ENCODE results near the gene FBXL5. TPM values are rescaled to one million over a fixed set of nuclear protein-coding genes. Genes with fewer than 3 reads are reported as not detected.

The FBXL5 gene
- total and polyA plus RNA-seq, 5 donors, result 52.8 to 90.1 (median 86.9) TPM

GRCh38 chr4:15592799-15593198 lies 62.4 kb downstream of the FBXL5 start:
- ATAC-seq (no peak), DNase-seq (no peak)
- intact Hi-C loops (cut with DNase I), result no loop called here
- Histone ChIP-seq H3K4me1 (ENCODE audit: control insufficient read depth, insufficient read depth, low read length) (no peaks in the 10 kb centered on the region), H3K9me3 (ENCODE audit: control insufficient read depth, low read length) (no peaks in the 10 kb centered on the region), H3K27me3 (ENCODE audit: control insufficient read depth, insufficient read depth) (no peaks in the 10 kb centered on the region), H3K4me3 (ENCODE audit: low read length) (no peak overlapping the region), H3K27ac (ENCODE audit: low read length) (no peak overlapping the region)
- 36% methylated on average over 3 of the region's 3 CpGs for WGBS

GRCh38 chr4:15587649-15588048 lies 67.5 kb downstream of the FBXL5 start:
- intact Hi-C loops (cut with DNase I), result no loop called here
- 79% methylated on average over 3 of the region's 3 CpGs for WGBS
- peak; percentile 63 to 76 for ATAC-seq

GRCh38 chr4:15586066-15586465 lies 69.1 kb downstream of the FBXL5 start:
- intact Hi-C loops (cut with DNase I), result no loop called here
- Histone ChIP-seq H3K4me1 (ENCODE audit: control insufficient read depth, insufficient read depth, low read length) (no peaks in the 10 kb centered on the region), H3K27me3 (ENCODE audit: control insufficient read depth, insufficient read depth) (no peaks in the 10 kb centered on the region), H3K27ac (ENCODE audit: low read length) (no peak overlapping the region), H3K4me3 (ENCODE audit: low read length) (no peak overlapping the region), H3K9me3 (ENCODE audit: control insufficient read depth, low read length) (no peaks in the 10 kb centered on the region)
- no peak for DNase-seq
- ATAC-seq, result no peak
- WGBS, result 94% methylated on average over 1 of the region's 1 CpG

More at GRCh38 chr4:15587649-15588048, 67.5 kb downstream of the FBXL5 start:
- Histone ChIP-seq H3K27me3 (ENCODE audit: control insufficient read depth, insufficient read depth) (no peaks in the 10 kb centered on the region), H3K27ac (ENCODE audit: low read length) (peak overlapping the region; percentile 62), H3K9me3 (ENCODE audit: control insufficient read depth, low read length) (no peaks in the 10 kb centered on the region), H3K4me1 (ENCODE audit: control insufficient read depth, insufficient read depth, low read length) (no peaks in the 10 kb centered on the region), H3K4me3 (ENCODE audit: low read length) (no peak overlapping the region)
- DNase-seq, result no peak

DNA sequence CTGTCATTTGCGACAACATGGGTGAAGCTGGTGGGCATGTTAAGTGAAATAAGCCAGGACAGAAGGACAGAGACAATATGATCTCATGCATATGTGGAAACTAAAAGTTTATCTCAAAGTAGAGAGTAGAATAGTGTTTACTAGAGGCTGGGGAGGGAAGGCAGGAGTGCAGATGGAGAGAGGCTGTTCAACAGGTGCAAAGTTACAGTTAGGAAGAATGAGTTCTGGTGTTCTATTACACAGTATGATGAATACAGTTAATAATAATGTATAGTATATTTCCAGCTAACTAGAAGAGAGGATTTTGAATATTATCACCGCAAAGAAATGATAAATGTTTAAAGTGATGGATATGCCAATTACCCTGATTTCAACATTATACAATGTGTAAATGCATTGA lies 69.8 kb downstream of the FBXL5 start:
- intact Hi-C loops (cut with DNase I), result no loop called here
- H3K27me3 ChIP-seq (ENCODE audit: control insufficient read depth, insufficient read depth), result no peaks in the 10 kb centered on the region
- no peaks in the 10 kb centered on the region for H3K9me3 ChIP-seq (ENCODE audit: control insufficient read depth, low read length)
- no peaks in the 10 kb centered on the region for H3K4me1 ChIP-seq (ENCODE audit: control insufficient read depth, insufficient read depth, low read length)
- DNase-seq (no peak), ATAC-seq (no peak)
- H3K27ac ChIP-seq (ENCODE audit: low read length), result no peak overlapping the region
- 97% methylated on average over 2 of the region's 2 CpGs for WGBS
- no peak overlapping the region for H3K4me3 ChIP-seq (ENCODE audit: low read length)

DNA sequence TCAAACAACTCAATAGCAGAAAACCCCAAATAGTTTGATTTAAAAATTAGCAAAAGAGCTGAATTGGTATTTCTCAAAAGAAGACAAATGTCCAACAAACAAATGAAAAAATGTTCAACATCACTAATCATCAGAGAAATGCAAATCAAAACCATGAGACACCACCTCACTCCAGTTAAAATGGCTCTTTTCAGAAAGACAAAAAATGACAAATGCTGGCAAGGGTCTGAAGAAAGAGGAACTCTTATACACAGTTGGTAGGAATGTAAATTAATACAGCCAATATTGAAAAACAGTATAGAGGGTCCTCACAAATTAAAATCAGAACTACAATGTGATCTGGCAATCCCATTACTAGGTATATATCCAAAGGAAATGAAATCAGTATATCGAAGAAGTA lies 70.4 kb downstream of the FBXL5 start:
- no peak overlapping the region for H3K4me3 ChIP-seq (ENCODE audit: low read length)
- intact Hi-C loops (cut with DNase I), result no loop called here
- H3K27ac ChIP-seq (ENCODE audit: low read length), result no peak overlapping the region
- no peak for DNase-seq
- H3K4me1 ChIP-seq (ENCODE audit: control insufficient read depth, insufficient read depth, low read length), result no peaks in the 10 kb centered on the region
- no peak for ATAC-seq
- no peaks in the 10 kb centered on the region for H3K9me3 ChIP-seq (ENCODE audit: control insufficient read depth, low read length)
- no peaks in the 10 kb centered on the region for H3K27me3 ChIP-seq (ENCODE audit: control insufficient read depth, insufficient read depth)
- WGBS, result 90% methylated on average over 1 of the region's 1 CpG

- H3K27ac ChIP-seq (ENCODE audit: low read length), result no peak overlapping the region
- intact Hi-C loops (cut with DNase I), result no loop called here
- no peaks in the 10 kb centered on the region for H3K4me1 ChIP-seq (ENCODE audit: control insufficient read depth, insufficient read depth, low read length)
- no peaks in the 10 kb centered on the region for H3K27me3 ChIP-seq (ENCODE audit: control insufficient read depth, insufficient read depth)
- DNase-seq (no peak), ATAC-seq (no peak)
- H3K4me3 ChIP-seq (ENCODE audit: low read length), result no peak overlapping the region
- no peaks in the 10 kb centered on the region for H3K9me3 ChIP-seq (ENCODE audit: control insufficient read depth, low read length)
Measured at GRCh38 chr4:15577508-15577907, 77.6 kb downstream of the FBXL5 start.

DNA sequence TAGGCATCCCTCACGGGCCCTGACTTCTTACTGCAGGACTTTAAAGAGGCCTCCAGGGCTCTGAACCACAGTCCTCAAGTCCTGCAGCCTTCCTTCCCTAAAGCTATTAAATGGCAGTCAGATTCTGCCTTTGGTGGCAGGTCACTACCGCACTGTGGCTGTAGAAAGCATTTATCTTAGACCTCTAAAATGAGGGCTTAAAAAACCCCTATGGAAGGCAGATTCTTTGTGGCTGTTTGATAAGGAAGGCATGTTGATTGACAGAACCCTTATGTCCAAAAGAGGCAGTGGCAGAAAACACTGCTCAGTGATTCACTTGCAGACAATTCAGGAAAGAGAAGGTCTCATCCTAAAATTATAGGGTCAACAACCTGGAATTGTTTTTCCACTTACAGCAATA lies 79.2 kb downstream of the FBXL5 start:
- Histone ChIP-seq H3K27ac (ENCODE audit: low read length) (no peak overlapping the region), H3K4me1 (ENCODE audit: control insufficient read depth, insufficient read depth, low read length) (no peaks in the 10 kb centered on the region), H3K27me3 (ENCODE audit: control insufficient read depth, insufficient read depth) (no peaks in the 10 kb centered on the region), H3K4me3 (ENCODE audit: low read length) (no peak overlapping the region), H3K9me3 (ENCODE audit: control insufficient read depth, low read length) (no peaks in the 10 kb centered on the region)
- ATAC-seq (no peak), DNase-seq (no peak)
- intact Hi-C loops (cut with DNase I), result no loop called here
- 47% methylated on average over 2 of the region's 2 CpGs for WGBS

GRCh38 chr4:15569746-15570145 lies 85.4 kb downstream of the FBXL5 start:
- no peak overlapping the region for H3K27ac ChIP-seq (ENCODE audit: low read length)
- no peaks in the 10 kb centered on the region for H3K9me3 ChIP-seq (ENCODE audit: control insufficient read depth, low read length)
- H3K4me3 ChIP-seq (ENCODE audit: low read length), result no peak overlapping the region
- H3K27me3 ChIP-seq (ENCODE audit: control insufficient read depth, insufficient read depth), result no peaks in the 10 kb centered on the region
- DNase-seq, result no peak
- intact Hi-C loops (cut with DNase I), result no loop called here
- no peak for ATAC-seq
- WGBS, result 96% methylated on average over 5 of the region's 5 CpGs
- no peaks in the 10 kb centered on the region for H3K4me1 ChIP-seq (ENCODE audit: control insufficient read depth, insufficient read depth, low read length)

DNA sequence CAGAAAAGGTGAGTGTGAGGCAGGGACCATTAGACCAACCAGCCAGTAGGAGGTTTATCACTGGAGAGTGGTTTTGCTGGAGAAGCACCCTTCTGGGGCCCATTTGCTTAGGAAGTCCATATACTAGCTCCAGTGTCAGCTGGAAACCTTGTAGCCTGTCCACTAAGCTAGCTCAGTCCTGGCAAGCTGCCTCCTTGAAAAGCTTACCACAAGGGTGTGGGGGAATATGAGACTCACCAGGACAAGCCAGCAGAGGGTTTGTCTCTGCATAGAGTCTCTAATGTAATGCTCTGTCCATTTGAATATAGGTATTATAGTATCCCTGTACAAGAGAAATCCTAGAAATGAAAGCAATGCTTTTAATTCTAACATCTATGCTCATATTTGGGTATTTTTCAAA lies 86.3 kb downstream of the FBXL5 start:
- DNase-seq (no peak), ATAC-seq (no peak)
- H3K27ac ChIP-seq (ENCODE audit: low read length), result no peak overlapping the region
- intact Hi-C loops (cut with DNase I), result no loop called here
- H3K4me3 ChIP-seq (ENCODE audit: low read length), result no peak overlapping the region
- H3K4me1 ChIP-seq (ENCODE audit: control insufficient read depth, insufficient read depth, low read length), result no peaks in the 10 kb centered on the region
- no peaks in the 10 kb centered on the region for H3K9me3 ChIP-seq (ENCODE audit: control insufficient read depth, low read length)
- no peaks in the 10 kb centered on the region for H3K27me3 ChIP-seq (ENCODE audit: control insufficient read depth, insufficient read depth)

- Histone ChIP-seq H3K4me1 (ENCODE audit: control insufficient read depth, insufficient read depth, low read length) (no peaks in the 10 kb centered on the region), H3K4me3 (ENCODE audit: low read length) (no peak overlapping the region), H3K27ac (ENCODE audit: low read length) (no peak overlapping the region), H3K9me3 (ENCODE audit: control insufficient read depth, low read length) (no peaks in the 10 kb centered on the region), H3K27me3 (ENCODE audit: control insufficient read depth, insufficient read depth) (no peaks in the 10 kb centered on the region)
- ATAC-seq, result no peak
- no peak for DNase-seq
- intact Hi-C loops (cut with DNase I), result no loop called here
- WGBS, result 81% methylated on average over 6 of the region's 6 CpGs
Measured at GRCh38 chr4:15563871-15564270, 91.3 kb downstream of the FBXL5 start.

GRCh38 chr4:15562623-15563022 lies 92.5 kb downstream of the FBXL5 start:
- intact Hi-C loops (cut with DNase I), result no loop called here
- DNase-seq, result no peak
- Histone ChIP-seq H3K9me3 (ENCODE audit: control insufficient read depth, low read length) (no peaks in the 10 kb centered on the region), H3K27me3 (ENCODE audit: control insufficient read depth, insufficient read depth) (no peaks in the 10 kb centered on the region), H3K27ac (ENCODE audit: low read length) (no peak overlapping the region), H3K4me3 (ENCODE audit: low read length) (no peak overlapping the region), H3K4me1 (ENCODE audit: control insufficient read depth, insufficient read depth, low read length) (no peaks in the 10 kb centered on the region)
- ATAC-seq, result peak in 1 of 2 donors; percentile 46

DNA sequence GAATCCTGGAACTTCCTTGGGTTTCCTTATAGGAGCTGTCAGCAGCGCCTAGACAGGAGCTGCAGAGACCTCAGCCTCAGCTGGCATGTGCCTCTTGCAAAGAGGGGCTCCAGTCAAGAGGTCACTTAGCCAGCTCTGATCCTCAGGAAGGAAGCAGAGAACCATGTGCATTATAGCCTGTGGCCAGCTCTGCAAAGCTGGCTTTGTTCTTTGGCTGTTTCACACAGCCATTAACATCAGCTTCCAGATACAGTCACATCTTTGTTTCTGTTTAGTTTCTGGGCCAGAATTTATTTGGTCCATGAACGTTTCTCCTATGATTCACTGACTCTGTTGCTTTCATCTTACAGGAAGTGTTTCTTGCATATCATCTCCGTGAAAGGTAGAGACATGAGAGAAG lies 93.0 kb downstream of the FBXL5 start:
- DNase-seq (no peak), ATAC-seq (peak; percentile 21 to 68)
- Histone ChIP-seq H3K27me3 (ENCODE audit: control insufficient read depth, insufficient read depth) (no peaks in the 10 kb centered on the region), H3K4me3 (ENCODE audit: low read length) (no peak overlapping the region), H3K4me1 (ENCODE audit: control insufficient read depth, insufficient read depth, low read length) (no peaks in the 10 kb centered on the region), H3K9me3 (ENCODE audit: control insufficient read depth, low read length) (no peaks in the 10 kb centered on the region), H3K27ac (ENCODE audit: low read length) (no peak overlapping the region)
- intact Hi-C loops (cut with DNase I), result no loop called here
- 58% methylated on average over 3 of the region's 3 CpGs for WGBS
